ENCODE results near the gene IER5L.
"Not testable (repeated sequence)": the region's sequence is repeated elsewhere in the genome, so short reads cannot be mapped to it uniquely, and the experiment has no call there.

Gene IER5L

GRCh38 chr9:129178568-129179382 is 714 bp upstream of the IER5L start:
- no peak for DNase-seq

DNA sequence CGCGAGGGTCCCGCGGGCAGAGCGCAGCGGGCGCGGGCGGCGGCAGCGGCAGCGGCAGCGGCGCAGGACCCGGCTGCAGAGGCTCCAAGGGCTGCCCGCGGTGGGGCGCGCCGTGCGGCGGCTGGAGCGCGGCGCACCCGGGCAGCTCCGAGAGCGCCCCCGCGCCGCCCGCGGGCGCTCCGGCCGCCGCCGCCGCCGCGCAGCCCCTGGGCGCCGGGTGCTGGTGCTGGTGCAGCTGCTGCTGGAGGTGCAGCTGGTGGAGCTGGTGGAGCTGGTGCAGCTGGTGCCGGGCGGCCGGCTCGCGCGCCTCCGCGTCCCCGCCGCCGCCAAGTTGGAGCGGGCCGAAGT is 644 bp downstream of the IER5L start:
- no peak for DNase-seq

- peak; percentile 6 for DNase-seq
Observed at GRCh38 chr9:129176701-129177442, 1.2 kb downstream of the IER5L start.

GRCh38 chr9:129175825-129176633 is 2.0 kb downstream of the IER5L start:
- peak; percentile 89 for DNase-seq

DNA sequence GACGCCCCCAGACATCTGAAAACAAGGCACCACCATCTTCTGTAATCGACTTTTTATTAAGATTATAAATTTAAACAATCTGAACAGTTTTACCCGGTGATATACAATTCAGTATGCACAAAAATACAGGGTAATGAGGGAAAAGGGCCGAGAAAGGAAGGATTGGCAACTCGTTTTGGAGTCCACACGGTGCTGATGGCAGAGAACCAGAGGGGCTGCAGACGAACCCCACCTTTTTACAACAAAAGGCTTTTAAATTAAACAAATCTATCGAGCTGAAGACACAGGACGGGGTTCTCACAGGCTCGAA is 2.6 kb downstream of the IER5L start:
- DNase-seq: no peak

- peak; percentile 82 for DNase-seq
Observed at GRCh38 chr9:129174724-129175514, 3.1 kb downstream of the IER5L start.

GRCh38 chr9:129174102-129174723 is 3.8 kb downstream of the IER5L start:
- peak; percentile 85 for DNase-seq

- DNase-seq: no peak
Observed at GRCh38 chr9:129173296-129174101, 4.6 kb downstream of the IER5L start.

- no peak for DNase-seq
Observed at GRCh38 chr9:129172816-129173215, 5.2 kb downstream of the IER5L start.

DNA sequence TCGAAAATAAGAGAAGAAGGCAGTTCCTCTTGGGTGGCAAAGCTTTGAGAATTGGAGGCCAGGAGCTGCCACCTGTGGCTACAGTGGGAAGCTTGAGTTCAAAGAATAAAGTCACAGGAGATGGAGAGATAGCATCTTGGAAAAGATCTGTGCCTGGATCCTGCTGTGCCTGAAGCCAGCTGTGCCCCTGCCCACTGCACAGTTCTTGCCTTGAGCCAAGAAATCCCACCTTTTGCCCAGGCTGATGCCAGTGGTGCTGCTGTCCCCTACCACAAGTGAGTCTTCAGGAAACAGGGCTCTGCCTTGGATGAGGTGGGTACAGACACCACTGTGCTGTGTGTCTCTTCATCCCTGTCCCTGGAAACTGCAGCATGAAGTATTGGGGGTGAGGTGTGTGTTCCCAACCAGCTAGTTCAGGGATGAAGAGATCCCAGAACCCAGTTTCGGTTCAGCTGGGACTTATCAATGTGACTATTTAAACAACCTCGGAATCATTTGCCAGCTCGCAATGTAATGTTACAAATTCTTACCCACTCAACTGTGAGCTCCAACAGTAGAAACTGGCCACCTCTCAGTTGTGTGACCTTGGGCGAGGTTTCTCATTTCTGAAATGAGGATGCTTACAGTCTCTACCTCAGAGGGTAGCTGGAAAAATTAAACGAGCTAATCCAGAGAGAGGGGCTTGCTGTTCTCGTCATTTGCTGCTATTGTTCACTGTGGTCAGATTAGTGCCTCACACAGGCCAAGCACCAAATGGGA is 5.9 kb downstream of the IER5L start:
- DNase-seq: no peak

- no peak for DNase-seq
Observed at GRCh38 chr9:129170229-129170628, 7.8 kb downstream of the IER5L start.

- DNase-seq: peak; percentile 36
Observed at GRCh38 chr9:129166623-129167557, 11.2 kb downstream of the IER5L start.

- no peak for DNase-seq
Observed at GRCh38 chr9:129165198-129165597, 12.9 kb downstream of the IER5L start.

- DNase-seq: no peak
Observed at GRCh38 chr9:129164246-129164930, 13.7 kb downstream of the IER5L start.

GRCh38 chr9:129163753-129164152 is 14.3 kb downstream of the IER5L start:
- DNase-seq: no peak

GRCh38 chr9:129163198-129163670 is 14.8 kb downstream of the IER5L start:
- not testable (repeated sequence) for DNase-seq

- DNase-seq: no peak
Observed at GRCh38 chr9:129162497-129163197, 15.4 kb downstream of the IER5L start.

DNA sequence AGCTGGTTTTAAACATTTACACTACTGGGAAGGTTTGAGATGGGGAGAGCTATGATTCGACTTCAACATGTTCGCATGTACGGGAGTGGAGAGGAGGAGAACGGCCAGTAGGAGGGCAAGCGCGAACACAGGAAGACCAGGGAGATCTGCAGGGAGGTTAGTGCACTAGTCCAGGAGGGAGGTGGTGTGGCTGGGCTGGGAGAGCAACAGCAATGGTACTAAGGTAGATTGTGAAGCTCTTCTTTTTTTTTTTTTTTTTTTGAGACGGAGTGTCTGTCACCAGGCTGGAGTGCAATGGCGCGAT is 16.6 kb downstream of the IER5L start:
- no peak for DNase-seq
